Activated CD4-positive, alpha-beta T cell treated with anti-CD3 and anti-CD28 coated beads, Interleukin-2, Interleukin-6, amounts not matched to agents 100 ng/mL and 50 ng/mL, durations not matched to agents 16 hours and 8 hours (primary cell): ENCODE results near the gene PRKCQ.

Experiments
- DNase-seq: peaks from one replicate; pipeline ENCODE4 v3.0.0-alpha.2; 2020

PRKCQ gene

GRCh38 chr10:6518791-6519429 is 61.2 kb downstream of the PRKCQ start:
- peak; percentile 43 for DNase-seq

- DNase-seq = no peak
Measured at GRCh38 chr10:6516929-6517284, 63.2 kb downstream of the PRKCQ start.

GRCh38 chr10:6516281-6516928 is 63.7 kb downstream of the PRKCQ start:
- DNase-seq = no peak

GRCh38 chr10:6514844-6515780 is 65.0 kb downstream of the PRKCQ start:
- no peak for DNase-seq

- DNase-seq = no peak
Measured at GRCh38 chr10:6514180-6514579, 65.9 kb downstream of the PRKCQ start.

GRCh38 chr10:6513476-6513875 is 66.6 kb downstream of the PRKCQ start:
- peak; percentile 77 for DNase-seq

- DNase-seq = no peak
Measured at GRCh38 chr10:6512182-6512581, 67.9 kb downstream of the PRKCQ start.

GRCh38 chr10:6511347-6511746 is 68.7 kb downstream of the PRKCQ start:
- no peak for DNase-seq

GRCh38 chr10:6507311-6507710 is 72.8 kb downstream of the PRKCQ start:
- DNase-seq = peak; percentile 92

- DNase-seq = no peak
Measured at GRCh38 chr10:6505300-6505699, 74.8 kb downstream of the PRKCQ start.

- no peak for DNase-seq
Measured at GRCh38 chr10:6504296-6504695, 75.8 kb downstream of the PRKCQ start.

GRCh38 chr10:6503171-6503570 is 76.9 kb downstream of the PRKCQ start:
- DNase-seq = no peak

- DNase-seq = no peak
Measured at GRCh38 chr10:6501931-6502330, 78.1 kb downstream of the PRKCQ start.

- no peak for DNase-seq
Measured at GRCh38 chr10:6499974-6500373, 80.1 kb downstream of the PRKCQ start.

GRCh38 chr10:6498771-6499170 is 81.3 kb downstream of the PRKCQ start:
- DNase-seq = peak; percentile 86

- no peak for DNase-seq
Measured at GRCh38 chr10:6497620-6498019, 82.5 kb downstream of the PRKCQ start.

GRCh38 chr10:6494936-6495592 is 85.0 kb downstream of the PRKCQ start:
- DNase-seq = peak; percentile 72

GRCh38 chr10:6494442-6494819 is 85.6 kb downstream of the PRKCQ start:
- no peak for DNase-seq

GRCh38 chr10:6493521-6494441 is 86.3 kb downstream of the PRKCQ start:
- DNase-seq = peak; percentile 74

- no peak for DNase-seq
Measured at GRCh38 chr10:6492896-6493295, 87.2 kb downstream of the PRKCQ start.

- peak; percentile 64 for DNase-seq
Measured at GRCh38 chr10:6491841-6492609, 88.1 kb downstream of the PRKCQ start.
